ENCODE measurements around the gene COPS4.
A peak's percentile ranks its signal among the peaks of the same experiment; 100 is the strongest.

The COPS4 gene

DNA sequence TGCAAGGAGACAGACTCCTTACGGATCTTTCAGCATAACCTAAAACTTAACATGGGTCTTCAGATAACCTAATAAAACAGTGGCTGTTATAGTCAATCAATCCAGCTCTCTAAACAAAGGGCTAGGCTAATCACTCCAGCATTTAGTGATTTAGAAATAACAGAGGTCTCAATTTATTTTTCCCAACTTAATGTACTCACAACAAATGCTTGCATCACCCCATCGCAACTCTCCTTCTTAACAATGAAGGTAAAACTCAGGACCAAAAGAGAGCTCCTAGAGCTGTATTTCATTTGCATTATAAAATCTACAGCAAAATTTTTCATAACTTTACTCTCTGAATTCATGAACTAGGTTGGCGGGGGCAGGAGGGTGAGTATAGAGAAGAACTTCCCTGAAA, 25.5 kb upstream of the COPS4 start:
- no peak for DNase-seq (ENCODE audit: low spot score)
- peak overlapping the region in 1 of 2 donors; percentile 94 for H3K27ac ChIP-seq
- peak overlapping the region; percentile 91 for H3K4me3 ChIP-seq
- TF ChIP-seq, protein P1, sequence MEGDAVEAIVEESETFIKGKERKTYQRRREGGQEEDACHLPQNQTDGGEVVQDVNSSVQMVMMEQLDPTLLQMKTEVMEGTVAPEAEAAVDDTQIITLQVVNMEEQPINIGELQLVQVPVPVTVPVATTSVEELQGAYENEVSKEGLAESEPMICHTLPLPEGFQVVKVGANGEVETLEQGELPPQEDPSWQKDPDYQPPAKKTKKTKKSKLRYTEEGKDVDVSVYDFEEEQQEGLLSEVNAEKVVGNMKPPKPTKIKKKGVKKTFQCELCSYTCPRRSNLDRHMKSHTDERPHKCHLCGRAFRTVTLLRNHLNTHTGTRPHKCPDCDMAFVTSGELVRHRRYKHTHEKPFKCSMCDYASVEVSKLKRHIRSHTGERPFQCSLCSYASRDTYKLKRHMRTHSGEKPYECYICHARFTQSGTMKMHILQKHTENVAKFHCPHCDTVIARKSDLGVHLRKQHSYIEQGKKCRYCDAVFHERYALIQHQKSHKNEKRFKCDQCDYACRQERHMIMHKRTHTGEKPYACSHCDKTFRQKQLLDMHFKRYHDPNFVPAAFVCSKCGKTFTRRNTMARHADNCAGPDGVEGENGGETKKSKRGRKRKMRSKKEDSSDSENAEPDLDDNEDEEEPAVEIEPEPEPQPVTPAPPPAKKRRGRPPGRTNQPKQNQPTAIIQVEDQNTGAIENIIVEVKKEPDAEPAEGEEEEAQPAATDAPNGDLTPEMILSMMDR (IDR thresholded peaks at IDR 0.05) = no peak

DNA sequence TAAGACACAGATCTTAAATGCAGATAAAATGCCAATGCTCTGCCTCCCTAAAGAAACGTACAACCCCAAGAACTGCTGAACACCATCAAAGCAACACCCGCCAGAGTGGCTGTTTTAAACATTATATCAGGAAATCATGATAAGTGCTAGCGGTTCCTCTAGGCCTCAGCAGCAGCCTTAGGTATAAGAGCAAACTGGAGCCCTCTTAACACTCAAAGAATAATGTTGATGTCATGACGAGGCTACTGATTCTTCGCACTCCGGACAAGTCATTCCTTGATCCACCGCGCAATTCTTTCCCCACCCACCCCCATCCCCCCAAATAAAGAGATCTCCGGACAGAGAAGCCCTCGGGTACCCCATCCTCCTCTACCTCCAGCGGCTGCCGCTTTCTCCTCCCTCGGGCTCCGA, 24.9 kb upstream of the COPS4 start:
- peak overlapping the region; percentile 71 to 94 for H3K27ac ChIP-seq
- TF ChIP-seq, protein P1 (IDR thresholded peaks at IDR 0.05) = no peak
- no peak for DNase-seq (ENCODE audit: low spot score)
- H3K4me3 ChIP-seq = peak overlapping the region; percentile 91

DNA sequence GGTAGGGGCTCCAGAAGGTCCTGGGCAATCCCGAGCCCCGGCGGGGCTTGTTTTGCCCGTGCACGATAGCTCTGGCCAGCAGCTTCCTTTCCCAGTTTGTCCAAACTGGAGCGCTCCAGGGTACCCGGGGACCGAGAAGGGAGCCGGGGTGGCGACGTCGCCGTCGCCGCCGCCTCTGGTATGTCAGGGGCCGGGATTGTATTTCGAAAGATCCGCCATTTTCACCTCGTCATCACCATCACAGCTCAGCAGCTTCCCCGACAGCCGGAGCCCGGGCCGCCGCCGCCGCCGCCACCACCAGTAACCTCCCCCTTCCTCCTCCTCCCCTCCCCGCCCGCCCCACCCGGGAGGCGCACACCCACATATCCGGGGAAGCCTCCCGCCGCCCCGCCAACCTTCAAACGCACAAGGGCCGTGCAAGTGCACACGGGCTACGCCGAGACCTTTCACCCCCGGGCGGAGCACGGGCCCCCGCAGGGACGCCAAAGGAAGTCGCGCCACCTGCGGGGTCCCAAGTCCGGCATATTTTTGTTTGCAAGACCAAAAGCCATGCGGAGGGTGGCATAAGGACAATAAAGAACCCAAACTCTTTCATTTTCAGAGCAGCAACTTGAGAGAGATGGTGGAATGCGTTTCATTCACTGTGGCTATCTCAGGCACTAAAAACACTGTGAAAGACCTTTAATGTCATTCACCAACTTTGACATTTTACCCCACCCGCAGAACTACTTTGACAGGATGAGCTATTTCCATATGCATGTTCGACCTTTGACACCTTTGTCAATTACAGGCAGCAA, 24.3 kb upstream of the COPS4 start, which contains the start of gene LIN54:
TSS of gene LIN54 (minus strand) at position 302 of the 797 bp plus-strand sequence. CDS start 25,979 bp downstream, outside the sequence.
- TF ChIP-seq, protein P1 (IDR thresholded peaks at IDR 0.05) = no peak
- Histone ChIP-seq H3K27ac (peak within 1 kb of the TSS; percentile 71 to 94), H3K4me3 (peak within 1 kb of the TSS; percentile 91)
- DNase-seq (ENCODE audit: low spot score) = peak; percentile 92

DNA sequence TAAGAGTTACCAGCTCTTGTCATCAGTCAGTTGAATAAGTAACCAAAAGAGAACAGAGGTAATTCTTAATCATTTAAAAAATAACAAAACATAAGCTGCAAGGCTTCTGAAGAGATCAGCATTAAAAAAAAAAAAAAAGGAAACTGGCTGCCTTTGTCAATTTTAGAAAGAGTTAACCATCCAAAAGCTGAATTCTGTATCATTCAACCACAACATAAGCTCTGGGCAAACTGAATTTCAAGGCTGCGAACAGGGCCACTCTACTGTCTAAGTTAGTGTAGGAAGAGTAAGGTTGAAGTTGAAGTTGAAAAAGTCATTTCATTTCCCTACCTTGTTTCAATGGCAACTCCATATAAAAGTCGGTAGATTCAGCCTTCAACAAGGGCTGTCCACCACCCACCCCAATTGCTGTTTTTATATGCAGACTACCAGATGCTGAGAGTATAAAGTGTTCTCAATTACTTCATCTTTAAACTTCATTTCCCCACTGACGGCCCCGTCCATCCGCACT, 23.2 kb upstream of the COPS4 start:
- DNase-seq (ENCODE audit: low spot score) = no peak
- TF ChIP-seq, protein P1 (IDR thresholded peaks at IDR 0.05) = no peak
- peak overlapping the region; percentile 77 to 89 for H3K27ac ChIP-seq
- peak overlapping the region; percentile 85 for H3K4me3 ChIP-seq

DNA sequence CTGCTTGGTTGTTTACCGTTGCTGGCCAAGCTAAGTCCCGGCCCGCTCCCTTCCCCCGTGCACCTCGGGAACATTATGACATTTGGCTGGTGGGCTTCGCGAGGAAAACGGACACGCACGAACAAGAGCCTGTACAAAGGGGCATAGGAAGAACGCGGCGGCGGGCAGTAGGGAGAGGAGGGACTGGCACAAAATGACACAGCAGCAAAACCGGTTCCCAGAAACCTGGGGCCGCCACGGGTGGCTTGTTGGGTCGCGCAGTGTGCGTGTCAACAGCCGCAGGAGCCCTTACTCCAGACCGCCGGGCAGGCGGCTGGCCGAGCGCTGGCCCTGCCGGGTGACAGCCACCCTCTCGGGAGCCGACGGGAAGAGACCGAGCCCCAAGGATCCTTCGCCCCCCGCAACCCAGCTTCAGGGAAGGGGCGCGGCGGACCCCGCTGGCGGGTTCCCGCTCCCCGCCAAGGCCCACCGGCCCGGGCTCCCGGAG, 22.7 kb upstream of the COPS4 start:
- H3K27ac ChIP-seq = peak overlapping the region; percentile 77 to 89
- peak; percentile 74 for DNase-seq (ENCODE audit: low spot score)
- peak overlapping the region; percentile 85 for H3K4me3 ChIP-seq
- TF ChIP-seq, protein P1 (IDR thresholded peaks at IDR 0.05) = no peak

DNA sequence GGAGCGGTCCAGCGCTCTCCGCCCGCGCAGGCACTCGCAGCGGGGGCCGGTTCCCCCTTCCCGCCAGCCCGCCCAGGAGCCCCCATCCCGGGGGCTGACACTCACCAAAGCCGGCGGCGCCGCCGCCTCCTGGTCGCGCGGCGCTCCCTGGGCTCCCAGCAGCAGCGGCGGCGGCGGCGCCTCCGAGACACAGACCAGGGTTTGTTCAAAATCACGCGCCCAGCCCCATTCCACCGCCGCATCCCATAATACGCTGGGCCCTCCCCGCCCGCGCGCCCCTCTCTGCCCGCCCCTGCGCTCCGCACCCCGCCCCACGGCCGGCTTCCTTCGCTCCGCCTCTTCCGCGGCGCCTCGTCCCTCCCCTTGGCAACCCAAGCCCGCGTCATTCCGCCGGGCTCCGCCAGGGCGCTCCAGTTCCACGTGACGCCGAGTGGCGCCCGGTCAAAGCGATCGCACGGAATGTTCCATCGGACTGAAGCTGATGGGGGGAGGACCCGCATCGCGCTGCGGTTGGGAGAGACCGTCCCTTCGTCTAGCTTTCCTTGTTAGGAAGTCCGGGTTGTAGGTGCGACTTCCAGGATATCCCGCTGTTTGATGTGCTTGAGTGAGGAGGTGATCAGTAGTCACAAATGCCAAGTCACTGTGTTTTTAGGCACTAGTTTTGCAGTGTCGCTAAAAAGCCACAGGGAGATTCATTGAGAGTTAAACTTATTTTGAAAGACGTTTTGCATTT, 22.1 kb upstream of the COPS4 start:
- DNase-seq (ENCODE audit: low spot score) = peak; percentile 98
- TF ChIP-seq, protein P1 (IDR thresholded peaks at IDR 0.05) = no peak
- peak overlapping the region; percentile 85 for H3K4me3 ChIP-seq

More for the DNA sequence above, 22.1 kb upstream of the COPS4 start:
- peak overlapping the region; percentile 77 to 89 for H3K27ac ChIP-seq

Data from coronary artery (tissue), 2 donors.